ENCODE data around the gene FAM83D. TPM values are rescaled to one million over a fixed set of nuclear protein-coding genes. Genes with fewer than 3 reads are reported as not detected.

Gene FAM83D
- total and polyA plus RNA-seq, 2 of the 8 experiments (the other 6 are each of a cell fraction or from before 2014, with no cell fraction given) = 60.9 to 62.6 TPM

DNA sequence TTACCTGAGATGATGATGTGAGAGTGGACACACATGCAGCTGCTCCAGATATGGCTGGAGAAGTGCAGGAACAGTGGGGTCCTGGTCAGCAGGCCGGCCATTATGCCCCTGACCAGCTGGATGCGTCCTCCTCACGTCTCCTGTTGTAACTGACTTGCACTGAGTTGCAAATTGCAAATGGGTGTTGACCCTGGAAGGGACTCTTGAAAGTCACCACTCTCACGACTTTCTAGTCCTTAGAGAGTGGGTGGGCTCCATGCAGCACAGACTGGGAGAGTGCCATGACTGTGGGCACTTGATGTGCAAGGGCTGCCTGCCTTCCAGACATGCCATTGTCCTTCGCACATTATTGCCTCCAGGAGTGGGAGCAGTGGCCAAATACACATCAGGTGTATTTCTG lies 10.8 kb downstream of the FAM83D start:
- Histone ChIP-seq H2BK15ac (ENCODE audit: low read length) (no peak overlapping the region), H3K9ac (replicated peaks in 1 of 4; ENCODE audit: extremely low read depth in 1 of 4, low read depth in 3 of 4, low read length in 3 of 4) (peak overlapping the region in 1 of 4 experiments; percentile 28; a peak in 2 of 7 replicates), H4K91ac (replicated peaks; ENCODE audit: insufficient read length, low read length) (no peak overlapping the region), H3K18ac (ENCODE audit: extremely low read depth, low read length) (no peak overlapping the region), H3K79me2 (ENCODE audit: control insufficient read depth in 1 of 2, insufficient read depth in 2 of 2, low read length in 2 of 2) (peaks cover 28 to 95% of the 10 kb centered on the region in 2 experiments), H3K14ac (ENCODE audit: insufficient read length) (no peak overlapping the region), H3K27ac (ENCODE audit: low read depth, low read length) (no peak overlapping the region), H3K56ac (replicated peaks; ENCODE audit: insufficient read length, low read depth, low read length) (no peak overlapping the region), H2BK120ac (replicated peaks; ENCODE audit: low read depth, low read length) (no peak overlapping the region), H4K20me1 (replicated peaks in 1 of 2; ENCODE audit: control insufficient read depth in 1 of 2, insufficient read depth in 2 of 2, low read length in 2 of 2) (peaks cover 27 to 33% of the 10 kb centered on the region in 2 experiments), H3K27me3 (replicated peaks in 1 of 4; ENCODE audit: control insufficient read depth in 3 of 4, extremely low read depth in 1 of 4, insufficient read depth in 3 of 4, low read length in 3 of 4) (no peaks in the 10 kb centered on the region), H2BK20ac (ENCODE audit: low read length) (no peak overlapping the region), H3K79me1 (ENCODE audit: low read depth, low read length) (peaks cover 37% of the 10 kb centered on the region), H2BK12ac (ENCODE audit: low read depth, low read length) (no peak overlapping the region), H4K8ac (ENCODE audit: extremely low read depth, insufficient read depth, low read length) (no peak overlapping the region), H3K4ac (replicated peaks; ENCODE audit: insufficient read length, low read depth, low read length) (no peak overlapping the region), H2AFZ (ENCODE audit: low read length) (no peak overlapping the region), H3K9me3 (ENCODE audit: insufficient read depth in 2 of 2, low read depth in 1 of 2, low read length in 1 of 2) (no peaks in the 10 kb centered on the region), H3K4me1 (replicated peaks in 1 of 4; ENCODE audit: control insufficient read depth in 3 of 4, insufficient read depth in 4 of 4, low read length in 3 of 4) (peaks cover 0 to 6% (median 2%) of the 10 kb centered on the region in 4 experiments; a peak in 3 of 7 replicates), H3K4me2 (ENCODE audit: insufficient read depth in 1 of 2, low read depth in 2 of 2, low read length in 2 of 2) (no peak overlapping the region), H3K4me3 (ENCODE audit: extremely low read depth in 1 of 4, insufficient read depth in 2 of 4, low read depth in 3 of 4, low read length in 4 of 4) (no peak overlapping the region), H4K5ac (ENCODE audit: insufficient read length, low read depth, low read length) (no peak overlapping the region), H2BK5ac (ENCODE audit: low read depth, low read length) (no peak overlapping the region), H3K23ac (ENCODE audit: insufficient read length) (no peak overlapping the region), H2AK5ac (ENCODE audit: low read depth, low read length) (no peak overlapping the region), H3K23me2 (ENCODE audit: low read depth, low read length) (no peaks in the 10 kb centered on the region), H3K36me3 (ENCODE audit: control insufficient read depth in 2 of 4, insufficient read depth in 4 of 4, low read length in 3 of 4) (peaks cover 2 to 30% (median 12%) of the 10 kb centered on the region in 4 experiments; a peak in 6 of 8 replicates)
- ChIA-PET CTCF (ENCODE audit: partially characterized antibody) (interaction anchor here (0.6 to 1.5 kb wide), 8 partner anchors 8 to 287 kb away, joined by 3 to 4 read pairs (median 4); partner anchors contain the start of genes DHX35 and FAM83D), POLR2A (ENCODE audit: partially characterized antibody) (interaction anchor here (1.1 to 7.9 kb wide), 2 partner anchors 9 to 17 kb away, joined by 3 to 57 read pairs; partner anchors contain the start of gene FAM83D)
- FAIRE-seq = no peak
- 83% methylated on average over 5 of the region's 5 CpGs; no CpG with 5 or more reads in 1 of the 2 experiments for WGBS, 2 experiments (ENCODE audit: extremely low coverage in 1 of 2, insufficient coverage in 1 of 2, insufficient read length in 1 of 2, insufficient replicate concordance in 2 of 2, low coverage in 1 of 2, low lambda C conversion rate in 2 of 2, missing lambda C conversion rate in 1 of 2)
- DNase-seq (ENCODE audit: low read depth in 1 of 2, low spot score in 2 of 2) = no peak
- TF ChIP-seq RXRA (IDR thresholded peaks at IDR 0.05; ENCODE audit: insufficient read depth, low read depth, low read length) (no peak), POLR2AphosphoS5 (IDR thresholded peaks at IDR 0.05; ENCODE audit: low read depth, low read length) (no peak; the same call in 1 of the 2 replicates), SP4 (IDR thresholded peaks at IDR 0.05; ENCODE audit: low read length) (no peak), SUZ12 (IDR thresholded peaks at IDR 0.05; ENCODE audit: low read length) (no peak), GTF2F1 (IDR thresholded peaks at IDR 0.05; ENCODE audit: borderline replicate concordance, low read depth, low read length) (no peak), RBBP5 (IDR thresholded peaks at IDR 0.05; ENCODE audit: borderline replicate concordance, low read depth, low read length) (no peak), EP300 (IDR thresholded peaks at IDR 0.05; ENCODE audit: borderline replicate concordance in 1 of 2, low read depth in 2 of 2, low read length in 2 of 2) (no peak), TEAD4 (IDR thresholded peaks at IDR 0.05; ENCODE audit: low read depth, low read length) (no peak)
